ENCODE results near the gene ING3. TPM values are rescaled to one million over a fixed set of nuclear protein-coding genes. Genes with fewer than 3 reads are reported as not detected.

Gene ING3
- total and polyA plus RNA-seq, 9 of the 15 experiments (the other 6 are each of a cell fraction or from before 2014, with no cell fraction given): 22.8 to 233 (median 50.4) TPM

DNA sequence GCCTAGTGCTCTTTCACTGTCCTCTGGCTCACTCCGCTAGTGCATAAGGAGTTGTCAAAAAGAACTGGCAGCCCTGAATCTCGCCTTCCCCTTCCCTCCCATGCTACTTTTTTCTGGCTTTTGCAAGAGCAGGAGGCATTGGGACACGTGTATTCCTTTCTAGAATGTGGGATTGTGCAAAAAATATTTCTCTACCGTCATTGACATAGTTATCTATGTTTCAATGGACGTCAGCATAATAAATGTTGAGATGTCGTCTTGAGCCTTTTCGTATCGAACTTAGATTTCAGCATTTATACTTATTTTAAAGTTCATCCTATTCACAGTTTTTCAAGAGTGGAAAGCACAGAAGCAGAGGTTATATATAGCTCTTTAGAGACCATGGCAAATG, 727 bp downstream of the ING3 start (continued):
- no peak for TF ChIP-seq MBD1 (CRISPR knock-in tag; IDR thresholded peaks at IDR 0.05)
- TF ChIP-seq RFX1 (IDR thresholded peaks at IDR 0.05): no peak
- 0 out of 2 replicates have a peak, but pooled peaks have one; percentile 4 for TF ChIP-seq BACH1 (tag; IDR thresholded peaks at IDR 0.05)
- TF ChIP-seq VEZF1 (CRISPR knock-in tag; IDR thresholded peaks at IDR 0.05): no peak
- no peak for TF ChIP-seq RBM25 (IDR thresholded peaks at IDR 0.05; ENCODE audit: low read depth, low read length, severe bottlenecking)
- TF ChIP-seq HNRNPLL (IDR thresholded peaks at IDR 0.05; ENCODE audit: low read depth, low read length, poor library complexity, severe bottlenecking): no peak
- no peak for TF ChIP-seq ZNF12 (CRISPR knock-in tag; IDR thresholded peaks at IDR 0.05)
- no peak for TF ChIP-seq ZC3H11A (IDR thresholded peaks at IDR 0.05; ENCODE audit: low read depth, low read length)
- no peak for TF ChIP-seq ZNF75A (CRISPR knock-in tag; IDR thresholded peaks at IDR 0.05)
- TF ChIP-seq KLF1 (tag; IDR thresholded peaks at IDR 0.05): no peak
- TF ChIP-seq, protein P1, sequence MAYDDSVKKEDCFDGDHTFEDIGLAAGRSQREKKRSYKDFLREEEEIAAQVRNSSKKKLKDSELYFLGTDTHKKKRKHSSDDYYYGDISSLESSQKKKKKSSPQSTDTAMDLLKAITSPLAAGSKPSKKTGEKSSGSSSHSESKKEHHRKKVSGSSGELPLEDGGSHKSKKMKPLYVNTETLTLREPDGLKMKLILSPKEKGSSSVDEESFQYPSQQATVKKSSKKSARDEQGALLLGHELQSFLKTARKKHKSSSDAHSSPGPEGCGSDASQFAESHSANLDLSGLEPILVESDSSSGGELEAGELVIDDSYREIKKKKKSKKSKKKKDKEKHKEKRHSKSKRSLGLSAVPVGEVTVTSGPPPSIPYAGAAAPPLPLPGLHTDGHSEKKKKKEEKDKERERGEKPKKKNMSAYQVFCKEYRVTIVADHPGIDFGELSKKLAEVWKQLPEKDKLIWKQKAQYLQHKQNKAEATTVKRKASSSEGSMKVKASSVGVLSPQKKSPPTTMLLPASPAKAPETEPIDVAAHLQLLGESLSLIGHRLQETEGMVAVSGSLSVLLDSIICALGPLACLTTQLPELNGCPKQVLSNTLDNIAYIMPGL (CRISPR knock-in tag; IDR thresholded peaks at IDR 0.05): peak; percentile 4; the same call in 1 of the 2 replicates
- TF ChIP-seq, protein P2, sequence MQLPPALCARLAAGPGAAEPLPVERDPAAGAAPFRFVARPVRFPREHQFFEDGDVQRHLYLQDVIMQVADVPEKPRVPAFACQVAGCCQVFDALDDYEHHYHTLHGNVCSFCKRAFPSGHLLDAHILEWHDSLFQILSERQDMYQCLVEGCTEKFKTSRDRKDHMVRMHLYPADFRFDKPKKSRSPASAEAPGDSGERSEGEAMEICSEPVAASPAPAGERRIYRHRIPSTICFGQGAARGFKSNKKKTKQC (CRISPR knock-in tag; IDR thresholded peaks at IDR 0.05): no peak
- no peak for TF ChIP-seq THRAP3 (IDR thresholded peaks at IDR 0.05; ENCODE audit: borderline replicate concordance)
- TF ChIP-seq EZH2 (IDR thresholded peaks at IDR 0.05; ENCODE audit: borderline replicate concordance, low read depth, low read length): no peak
- no peak for TF ChIP-seq GABPB1 (CRISPR knock-in tag; IDR thresholded peaks at IDR 0.05)
- TF ChIP-seq NFATC3 (IDR thresholded peaks at IDR 0.05): no peak
- TF ChIP-seq ZNF717 (CRISPR knock-in tag; IDR thresholded peaks at IDR 0.05): no peak
- TF ChIP-seq MLX (CRISPR knock-in tag; conservative IDR thresholded peaks at IDR 0.05): no peak
- 0 out of 2 replicates have a peak, but pooled peaks have one; percentile 13 for TF ChIP-seq LEF1 (IDR thresholded peaks at IDR 0.05)
